Immature natural killer cell (primary cell): ENCODE measurements around the gene SORCS2. TPM values are rescaled to one million over a fixed set of nuclear protein-coding genes. Genes with fewer than 3 reads are reported as not detected.

Experiments
- DNase-seq, 3 donors: peaks; one replicate each; pipeline ENCODE4 v3.0.0; 2022; ENCODE audit warnings: mixed read lengths in 1 of 3
- H3K27ac Mint-ChIP-seq, 6 donors: one replicate each; pipeline ENCODE4 v1.8.0; 2020; ENCODE audit warnings: mixed read lengths in 6 of 6, mild to moderate bottlenecking in 5 of 6, inconsistent platforms in 4 of 6, moderate library complexity in 3 of 6
- H3K27me3 Mint-ChIP-seq, 3 donors: one replicate each; pipeline ENCODE4 v1.8.0; 2020 to 2021; ENCODE audit warnings: low read depth in 3 of 3, mild to moderate bottlenecking in 3 of 3, mixed read lengths in 3 of 3, moderate library complexity in 3 of 3, inconsistent platforms in 1 of 3
- H3K36me3 Mint-ChIP-seq, 3 donors: one replicate each; pipeline ENCODE4 v1.8.0; 2020; ENCODE audit warnings: mixed read lengths in 3 of 3, inconsistent platforms in 2 of 3, mild to moderate bottlenecking in 2 of 3
- H3K4me1 Mint-ChIP-seq, 2 donors: one replicate each; pipeline ENCODE4 v1.8.0; 2020; ENCODE audit warnings: inconsistent platforms in 2 of 2, mild to moderate bottlenecking in 2 of 2, mixed read lengths in 2 of 2, moderate library complexity in 1 of 2
- H3K4me3 Mint-ChIP-seq, 5 donors: one replicate each; pipeline ENCODE4 v1.8.0; 2020; ENCODE audit warnings: mild to moderate bottlenecking in 5 of 5, mixed read lengths in 5 of 5, inconsistent platforms in 3 of 5, moderate library complexity in 3 of 5
- H3K9me3 Mint-ChIP-seq, 6 donors: one replicate each; pipeline ENCODE4 v1.8.0; 2020; ENCODE audit warnings: mild to moderate bottlenecking in 6 of 6, mixed read lengths in 6 of 6, inconsistent platforms in 4 of 6, moderate library complexity in 3 of 6
- polyA plus RNA-seq, 3 donors: library from polyadenylated mRNA; unstranded; fragments of 300-500 nt; fragmentation: Illumina TruSeq; gene quantifications; one replicate each; pipeline ENCODE4 v1.2.3, GENCODE V29; 2021

SORCS2 gene
- polyA plus RNA-seq, 3 donors from 2014 or later: 0.04 to 0.16 TPM; not detected in 1

DNA sequence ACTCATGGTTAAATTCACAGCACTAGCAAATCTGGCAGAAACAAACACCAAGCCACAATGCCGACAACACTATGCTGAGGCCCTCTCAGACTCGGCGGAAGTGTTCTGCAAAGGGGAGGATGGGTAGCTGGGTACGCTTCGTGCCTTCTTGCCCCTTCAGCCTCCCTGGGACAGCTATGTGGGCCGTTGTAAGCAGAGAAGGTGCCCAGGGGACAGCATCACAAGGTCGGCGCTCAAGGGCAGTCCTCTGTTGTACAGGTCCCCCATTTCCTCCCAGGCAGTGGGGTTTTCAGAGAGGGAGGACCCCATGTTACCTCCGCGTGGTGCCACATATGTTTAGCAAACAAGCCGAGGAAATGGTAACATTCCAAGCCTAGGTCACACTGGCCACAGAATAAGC is 573.7 kb downstream of the SORCS2 start:
- peaks cover 5 to 7% of the 10 kb centered on the region in 2 donors for H3K4me1 Mint-ChIP-seq
- H3K4me3 Mint-ChIP-seq: no peak overlapping the region
- H3K27ac Mint-ChIP-seq: no peak overlapping the region
- DNase-seq: no peak
- peaks cover 0 to 4% (median 3%) of the 10 kb centered on the region in 3 donors for H3K27me3 Mint-ChIP-seq
- peaks cover 7 to 12% (median 11%) of the 10 kb centered on the region in 3 donors for H3K36me3 Mint-ChIP-seq
- no peaks in the 10 kb centered on the region for H3K9me3 Mint-ChIP-seq

GRCh38 chr4:7766661-7767345 is 574.5 kb downstream of the SORCS2 start:
- Mint-ChIP-seq H3K4me1 (peaks cover under 1 to 2% of the 10 kb centered on the region in 2 donors), H3K4me3 (no peak overlapping the region), H3K27me3 (peaks cover 0 to 4% (median 3%) of the 10 kb centered on the region in 3 donors), H3K9me3 (no peaks in the 10 kb centered on the region), H3K27ac (no peak overlapping the region), H3K36me3 (peaks cover 11 to 12% (median 12%) of the 10 kb centered on the region in 3 donors)
- no peak for DNase-seq

DNA sequence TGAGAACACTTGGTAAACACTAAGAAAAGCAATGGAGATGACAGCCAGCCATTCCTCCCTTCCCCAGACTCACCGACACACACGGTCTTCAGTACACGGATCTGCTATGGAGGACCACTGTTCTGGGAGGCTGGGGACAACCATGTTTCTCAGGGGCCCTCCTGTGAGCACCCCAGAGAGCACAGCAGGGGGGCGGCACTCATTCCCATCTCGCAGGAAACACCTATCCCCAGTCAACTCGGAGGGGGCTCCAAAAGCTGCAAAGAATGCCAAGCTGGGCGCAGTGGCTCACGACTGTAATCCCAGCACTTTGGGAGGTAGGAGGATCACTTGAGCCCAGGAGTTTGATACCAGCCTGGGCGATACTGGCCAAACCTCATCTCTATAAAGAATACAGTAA is 575.2 kb downstream of the SORCS2 start:
- peaks cover 0 to 5% (median 2%) of the 10 kb centered on the region in 3 donors for H3K27me3 Mint-ChIP-seq
- H3K9me3 Mint-ChIP-seq: no peaks in the 10 kb centered on the region
- no peaks in the 10 kb centered on the region for H3K4me1 Mint-ChIP-seq
- H3K27ac Mint-ChIP-seq: no peak overlapping the region
- DNase-seq: no peak
- H3K4me3 Mint-ChIP-seq: no peak overlapping the region
- peaks cover 12 to 19% (median 16%) of the 10 kb centered on the region in 3 donors for H3K36me3 Mint-ChIP-seq

DNA sequence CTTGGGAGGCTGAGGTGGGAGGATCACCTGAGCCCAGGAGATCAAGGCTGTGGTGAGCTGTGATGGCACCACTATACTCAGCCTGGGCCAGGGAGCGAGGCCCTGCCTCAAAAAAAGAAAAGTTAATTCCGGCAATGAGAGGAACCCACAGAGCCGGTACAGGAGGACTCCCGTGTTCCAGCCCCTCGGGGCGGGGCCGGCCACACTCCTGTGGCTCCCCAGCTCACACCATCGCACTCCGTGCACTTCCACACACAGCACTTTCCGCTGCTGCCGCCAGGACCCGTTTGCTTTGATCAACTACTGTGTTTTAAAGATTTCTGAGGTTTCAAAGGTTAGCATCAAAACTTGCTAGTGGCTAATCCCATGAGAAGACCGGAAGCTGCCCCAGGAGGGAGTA is 575.6 kb downstream of the SORCS2 start:
- H3K27ac Mint-ChIP-seq: no peak overlapping the region
- H3K4me1 Mint-ChIP-seq: no peaks in the 10 kb centered on the region
- H3K9me3 Mint-ChIP-seq: no peaks in the 10 kb centered on the region
- H3K4me3 Mint-ChIP-seq: no peak overlapping the region
- H3K27me3 Mint-ChIP-seq: peaks cover 0 to 5% (median 2%) of the 10 kb centered on the region in 3 donors
- peaks cover 14 to 19% (median 18%) of the 10 kb centered on the region in 3 donors for H3K36me3 Mint-ChIP-seq
- DNase-seq: no peak

GRCh38 chr4:7768736-7769135 is 576.4 kb downstream of the SORCS2 start:
- Mint-ChIP-seq H3K4me1 (no peaks in the 10 kb centered on the region), H3K4me3 (no peak overlapping the region), H3K9me3 (no peaks in the 10 kb centered on the region), H3K36me3 (peaks cover 19 to 25% (median 25%) of the 10 kb centered on the region in 3 donors), H3K27me3 (peaks cover 0 to 6% (median 2%) of the 10 kb centered on the region in 3 donors), H3K27ac (no peak overlapping the region)
- no peak for DNase-seq

- H3K27ac Mint-ChIP-seq: no peak overlapping the region
Observed at GRCh38 chr4:7769396-7770223, 577.3 kb downstream of the SORCS2 start.

GRCh38 chr4:7770224-7771050 is 578.1 kb downstream of the SORCS2 start:
- no peak overlapping the region for H3K4me3 Mint-ChIP-seq
- no peak overlapping the region for H3K27ac Mint-ChIP-seq
- peaks cover 0 to 5% (median 2%) of the 10 kb centered on the region in 3 donors for H3K27me3 Mint-ChIP-seq
- H3K9me3 Mint-ChIP-seq: no peaks in the 10 kb centered on the region
- H3K36me3 Mint-ChIP-seq: peaks cover 16 to 26% (median 25%) of the 10 kb centered on the region in 3 donors
- H3K4me1 Mint-ChIP-seq: no peaks in the 10 kb centered on the region
- DNase-seq: no peak

More at GRCh38 chr4:7769396-7770223, 577.3 kb downstream of the SORCS2 start:
- Mint-ChIP-seq H3K4me3 (no peak overlapping the region), H3K27me3 (peaks cover 0 to 5% (median 2%) of the 10 kb centered on the region in 3 donors), H3K4me1 (no peaks in the 10 kb centered on the region), H3K9me3 (no peaks in the 10 kb centered on the region), H3K36me3 (peaks cover 19 to 26% (median 25%) of the 10 kb centered on the region in 3 donors)
- DNase-seq: no peak

DNA sequence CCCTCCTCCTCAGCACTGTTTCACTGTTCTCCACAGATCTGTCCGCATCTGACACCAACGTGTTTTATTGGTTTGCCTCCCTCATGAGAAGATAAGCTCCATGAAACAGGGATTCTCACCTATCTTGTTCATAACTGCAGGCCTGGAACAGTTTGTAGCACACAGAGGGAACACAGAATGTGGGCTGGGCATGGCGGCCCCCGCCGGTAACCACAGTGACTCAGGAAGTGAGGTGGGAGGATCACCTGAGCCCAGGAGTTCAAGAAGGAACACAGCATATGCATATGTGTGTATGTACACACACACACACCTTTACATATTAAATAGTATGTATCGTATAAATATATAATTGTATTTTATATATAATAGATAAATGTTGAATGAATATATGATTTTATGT is 578.7 kb downstream of the SORCS2 start:
- no peaks in the 10 kb centered on the region for H3K9me3 Mint-ChIP-seq
- peaks cover 0 to 5% (median 2%) of the 10 kb centered on the region in 3 donors for H3K27me3 Mint-ChIP-seq
- no peak overlapping the region for H3K4me3 Mint-ChIP-seq
- peaks cover 16 to 26% (median 25%) of the 10 kb centered on the region in 3 donors for H3K36me3 Mint-ChIP-seq
- H3K27ac Mint-ChIP-seq: no peak overlapping the region
- DNase-seq: no peak
- H3K4me1 Mint-ChIP-seq: no peaks in the 10 kb centered on the region

DNA sequence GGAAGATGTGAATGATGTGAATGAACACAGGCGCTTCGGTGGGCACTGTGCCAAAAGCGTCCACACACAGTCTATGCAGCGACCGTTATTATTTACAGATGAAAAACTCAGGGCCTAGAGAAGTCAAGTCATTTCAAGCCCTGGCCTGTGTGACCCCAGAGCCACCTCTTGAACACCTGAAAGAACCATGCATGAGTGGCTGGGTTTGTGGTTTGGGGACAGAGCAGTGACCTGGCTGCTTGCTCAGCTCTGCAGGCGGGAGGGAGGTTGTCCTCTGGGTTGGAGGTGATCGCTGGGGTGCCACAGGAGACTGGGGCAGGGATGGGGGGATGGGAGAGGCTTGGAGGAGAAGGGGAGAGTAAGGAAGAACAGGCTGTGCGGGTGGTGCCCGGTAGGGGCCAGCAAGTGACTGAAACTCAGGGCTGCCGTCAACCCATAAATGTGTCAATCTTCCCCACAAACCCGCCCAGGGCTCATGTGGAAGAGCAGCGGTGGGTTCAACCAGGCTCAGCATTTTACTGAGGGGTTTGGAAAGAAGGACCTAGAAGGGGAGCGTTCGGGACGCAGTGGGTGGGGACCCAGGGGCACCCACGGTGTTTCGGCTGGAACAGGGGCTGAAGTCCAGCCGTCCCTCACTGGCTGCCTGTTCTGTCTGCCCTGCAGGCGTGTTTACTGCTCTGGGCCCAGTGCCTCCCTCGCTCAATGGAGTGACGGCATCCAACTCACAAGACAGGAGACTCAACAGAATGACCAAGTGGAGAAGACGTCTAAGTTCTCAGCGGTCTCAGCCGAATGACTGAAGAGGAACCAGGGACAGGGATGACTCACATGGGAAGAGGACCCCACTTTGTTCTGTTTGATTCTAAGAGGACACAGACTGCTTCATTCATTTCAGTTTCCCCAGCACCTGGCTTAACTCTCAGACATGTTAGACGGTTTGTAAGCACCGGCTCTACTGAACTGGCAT is 579.5 kb downstream of the SORCS2 start:
- Mint-ChIP-seq H3K9me3 (no peaks in the 10 kb centered on the region), H3K4me3 (no peak overlapping the region), H3K36me3 (peaks cover 16 to 30% (median 26%) of the 10 kb centered on the region in 3 donors), H3K4me1 (no peaks in the 10 kb centered on the region), H3K27me3 (peaks cover 0 to 5% (median 2%) of the 10 kb centered on the region in 3 donors), H3K27ac (no peak overlapping the region)
- no peak for DNase-seq

GRCh38 chr4:7772711-7773385 is 580.5 kb downstream of the SORCS2 start:
- no peaks in the 10 kb centered on the region for H3K4me1 Mint-ChIP-seq
- H3K27me3 Mint-ChIP-seq: peaks cover 0 to 5% (median 0%) of the 10 kb centered on the region in 3 donors
- no peak overlapping the region for H3K27ac Mint-ChIP-seq
- no peaks in the 10 kb centered on the region for H3K9me3 Mint-ChIP-seq
- H3K4me3 Mint-ChIP-seq: no peak overlapping the region
- DNase-seq: no peak
- peaks cover 16 to 30% (median 28%) of the 10 kb centered on the region in 3 donors for H3K36me3 Mint-ChIP-seq

- DNase-seq: no peak
- Mint-ChIP-seq H3K27me3 (peaks cover 0 to 5% (median 0%) of the 10 kb centered on the region in 3 donors), H3K36me3 (peaks cover 16 to 30% (median 28%) of the 10 kb centered on the region in 3 donors), H3K4me3 (no peak overlapping the region), H3K27ac (no peak overlapping the region), H3K4me1 (no peaks in the 10 kb centered on the region), H3K9me3 (no peaks in the 10 kb centered on the region)
Observed at GRCh38 chr4:7773401-7774180, 581.3 kb downstream of the SORCS2 start.
